HG03432 (cell line): ENCODE data around the gene FOXE1.

Experiments used
- ATAC-seq: cut with Tn5 transposase; IDR thresholded peaks from one replicate; pipeline ENCODE4 v1.9.1; 2021; ENCODE audit warnings: mild to moderate bottlenecking, moderate library complexity; ENCODE audit not compliant: unreplicated experiment

FOXE1 gene

GRCh38 chr9:97853056-97853843 lies at the start of gene FOXE1:
FOXE1 (plus strand) TSS chr9:97853226; CDS start chr9:97853915, 689 bp downstream.
- ATAC-seq: no peak

- ATAC-seq: no peak
Observed at GRCh38 chr9:97804059-97804365, 49.0 kb upstream of the FOXE1 start.

DNA sequence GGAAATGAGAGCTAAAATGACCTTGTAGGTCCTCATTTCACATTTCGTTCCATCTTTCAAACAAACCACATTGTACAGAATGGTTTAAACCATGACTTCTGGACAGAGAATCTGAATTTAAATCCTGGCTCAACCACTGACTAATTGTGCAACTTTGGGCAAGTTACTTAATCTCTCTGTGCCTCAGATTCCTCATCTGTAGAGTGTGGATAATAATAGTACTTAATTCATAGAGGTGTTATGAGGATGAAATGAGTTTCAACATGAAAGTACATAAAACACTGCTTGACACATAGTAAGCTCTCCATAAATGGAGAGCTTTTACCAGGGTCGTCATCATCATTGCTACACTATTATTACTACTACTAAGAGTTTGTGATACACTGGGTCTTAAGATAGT lies 46.3 kb upstream of the FOXE1 start:
- ATAC-seq: no peak

DNA sequence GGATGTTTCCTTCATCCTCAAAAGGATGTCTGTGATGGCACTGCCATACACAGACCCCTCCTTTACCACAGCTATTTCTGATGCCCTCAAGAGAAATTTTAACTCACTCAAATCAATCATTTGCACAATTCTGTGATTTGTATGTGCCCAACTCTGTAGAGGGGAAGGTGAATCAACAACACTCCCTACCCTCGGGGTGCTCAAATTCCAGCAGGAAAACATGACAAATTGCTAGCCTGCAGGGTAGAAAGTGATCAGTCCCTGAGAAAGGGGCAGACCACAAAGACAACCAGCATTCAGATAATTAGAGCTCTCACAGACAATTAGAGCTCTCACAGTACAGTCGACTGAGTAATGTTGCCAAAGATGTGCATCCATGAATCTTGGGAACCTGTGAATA lies 45.3 kb upstream of the FOXE1 start:
- no peak for ATAC-seq

- ATAC-seq: no peak
Observed at GRCh38 chr9:97808415-97808814, 44.6 kb upstream of the FOXE1 start.

DNA sequence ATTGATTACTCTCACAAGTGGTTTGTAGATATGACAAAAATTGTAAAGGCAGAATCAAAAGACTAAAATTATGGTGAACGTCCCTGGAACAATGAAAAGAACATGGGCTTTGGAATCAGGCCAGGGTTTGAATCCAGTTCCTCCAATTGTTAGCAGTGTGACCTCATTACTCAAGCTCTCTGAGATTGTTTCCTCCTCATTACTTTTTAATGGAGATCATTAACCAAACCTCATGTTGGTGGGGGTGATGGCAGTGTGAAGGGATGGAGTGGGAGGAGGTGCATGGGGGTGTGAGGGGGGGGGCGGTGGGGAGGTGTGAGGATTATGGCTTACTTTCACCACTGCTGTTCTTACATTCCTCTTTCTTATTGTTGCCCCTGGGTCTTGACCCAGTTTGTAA lies 44.1 kb upstream of the FOXE1 start:
- no peak for ATAC-seq

- no peak for ATAC-seq
Observed at GRCh38 chr9:97809666-97810344, 43.2 kb upstream of the FOXE1 start.

- ATAC-seq: no peak
Observed at GRCh38 chr9:97811533-97812246, 41.3 kb upstream of the FOXE1 start.

DNA sequence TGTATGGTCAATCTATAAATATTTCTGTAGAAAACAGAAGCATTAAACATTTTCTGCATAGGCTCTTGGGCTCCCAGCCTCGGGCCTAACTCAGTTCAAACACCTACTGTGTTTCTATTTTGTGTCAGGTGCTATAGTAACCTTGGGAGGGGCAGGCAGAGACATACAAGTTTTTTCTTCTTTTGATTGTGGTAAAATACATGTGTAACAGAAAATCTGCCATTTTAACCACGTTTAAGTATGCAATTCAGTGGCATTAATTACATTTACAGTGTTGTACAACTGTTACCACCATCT lies 40.8 kb upstream of the FOXE1 start:
- ATAC-seq: no peak

DNA sequence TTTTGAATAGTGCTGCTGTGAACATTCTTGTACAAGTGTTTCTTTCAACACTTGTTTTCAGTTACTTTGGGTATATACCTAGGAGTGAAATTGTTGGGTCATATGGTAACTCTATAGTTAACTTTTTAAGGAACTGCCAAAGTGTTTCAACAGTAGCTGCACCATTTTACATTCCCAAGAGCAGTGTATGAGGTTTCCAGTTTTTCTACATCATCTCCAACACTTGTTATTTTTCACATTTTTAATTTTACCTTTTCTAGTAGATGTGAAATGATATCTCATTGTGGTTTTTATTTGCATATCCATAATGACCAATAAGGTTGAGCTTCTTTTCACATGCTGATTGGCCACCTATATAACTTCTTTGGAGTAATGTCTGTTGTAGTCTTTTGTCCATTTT lies 40.0 kb upstream of the FOXE1 start:
- ATAC-seq: no peak

- no peak for ATAC-seq
Observed at GRCh38 chr9:97819735-97820134, 33.3 kb upstream of the FOXE1 start.

DNA sequence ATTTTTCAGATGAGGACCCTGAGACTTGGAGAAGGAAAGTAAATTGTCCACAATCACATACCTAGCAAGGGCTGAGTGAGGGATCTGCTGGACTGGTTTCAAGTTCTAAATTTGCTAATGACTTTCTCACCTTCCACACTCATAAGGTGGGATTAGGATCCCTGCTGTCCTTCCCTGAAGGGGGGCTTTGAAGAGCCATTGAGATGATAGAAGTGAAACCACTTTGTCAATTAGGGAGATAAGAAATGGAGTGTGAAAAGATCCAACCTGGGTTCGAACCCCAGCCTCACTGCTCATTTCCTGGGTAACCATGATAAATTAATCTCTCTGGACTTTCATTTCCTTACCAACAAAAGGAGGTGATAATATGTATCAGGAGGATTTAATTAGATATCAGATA lies 32.7 kb upstream of the FOXE1 start:
- no peak for ATAC-seq

DNA sequence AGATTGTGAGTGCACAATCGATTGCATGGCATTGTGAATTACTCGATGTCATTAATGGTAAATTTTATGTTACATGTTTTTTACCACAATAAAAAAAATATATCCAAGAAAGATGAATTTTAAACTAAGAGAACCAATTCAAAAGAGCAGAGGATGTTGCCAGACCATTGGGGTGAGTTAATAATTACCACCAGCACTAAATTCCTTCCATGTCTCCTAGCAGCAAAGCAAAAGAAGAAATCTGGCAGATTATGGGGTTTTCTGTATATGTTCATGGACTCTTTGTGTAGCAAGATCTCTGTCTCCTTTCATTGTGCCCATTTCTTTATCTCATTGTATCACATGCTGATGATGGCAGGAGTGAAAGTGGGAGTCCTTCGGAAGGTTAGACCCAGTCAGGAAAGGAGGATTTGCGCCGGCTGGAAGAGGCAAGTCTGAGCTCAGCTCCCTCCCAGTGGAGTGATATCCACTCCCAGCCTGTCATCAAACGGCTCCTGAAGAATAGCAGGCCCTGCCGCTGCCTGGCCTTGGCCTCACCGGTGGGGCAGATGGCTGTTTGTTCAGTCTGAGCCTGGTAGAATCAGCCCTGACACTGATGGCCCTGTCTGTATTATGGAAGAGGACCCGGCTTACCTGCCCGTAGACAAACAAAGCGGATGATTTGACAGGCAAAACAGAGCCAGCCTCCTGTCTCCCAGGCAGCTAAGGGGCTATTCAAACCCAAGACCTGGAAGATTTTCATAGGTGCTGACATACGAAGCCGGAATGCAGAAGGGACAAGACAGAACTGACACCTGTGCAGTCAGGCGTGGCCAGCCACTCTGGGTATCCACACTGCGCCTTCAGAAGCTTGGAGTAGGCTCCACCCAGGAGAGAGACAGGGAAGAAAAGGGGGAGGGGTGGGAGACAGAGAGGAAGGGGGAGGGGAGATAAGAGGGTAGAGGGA lies 21.9 kb upstream of the FOXE1 start:
- no peak for ATAC-seq

- no peak for ATAC-seq
Observed at GRCh38 chr9:97831843-97832636, 21.0 kb upstream of the FOXE1 start.

DNA sequence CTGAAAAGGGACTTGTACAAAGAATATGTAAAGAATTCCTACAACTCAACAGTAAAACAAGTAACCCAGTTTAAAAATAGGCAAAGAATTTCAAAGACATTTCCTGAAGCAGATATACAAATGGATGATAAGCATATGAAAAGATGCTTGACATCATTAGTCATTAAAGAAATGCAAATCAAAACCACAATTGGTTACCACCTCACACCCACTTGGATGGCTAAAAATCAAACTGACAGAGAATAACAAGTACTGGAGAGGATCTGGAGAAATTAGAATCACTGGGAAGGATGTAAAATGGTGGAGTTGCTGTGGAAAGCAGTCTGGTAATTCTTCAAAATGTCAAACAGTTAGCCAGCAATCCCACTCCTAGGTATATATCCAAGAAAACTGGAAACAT lies 12.5 kb upstream of the FOXE1 start:
- ATAC-seq: no peak

GRCh38 chr9:97842960-97843359 lies 10.1 kb upstream of the FOXE1 start:
- no peak for ATAC-seq

DNA sequence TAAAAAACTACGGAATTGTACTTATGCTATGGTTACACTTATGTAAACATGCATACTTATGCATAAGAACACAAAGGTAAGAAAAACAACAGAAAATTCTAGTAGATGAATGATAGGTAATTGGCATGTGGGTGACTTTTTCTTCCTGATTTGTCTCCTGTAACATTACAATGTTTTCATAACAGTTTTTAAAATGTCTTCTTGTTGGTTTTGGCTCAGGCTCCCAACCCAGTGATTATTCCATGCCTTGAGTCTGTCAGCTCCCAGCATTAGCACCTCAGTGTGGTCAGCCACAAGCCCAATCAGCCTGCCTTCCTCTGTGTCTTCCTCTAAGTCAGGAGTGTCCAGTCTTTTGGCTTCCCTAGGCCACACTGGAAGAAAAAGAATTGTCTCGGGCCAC lies 7.9 kb upstream of the FOXE1 start:
- ATAC-seq: no peak

DNA sequence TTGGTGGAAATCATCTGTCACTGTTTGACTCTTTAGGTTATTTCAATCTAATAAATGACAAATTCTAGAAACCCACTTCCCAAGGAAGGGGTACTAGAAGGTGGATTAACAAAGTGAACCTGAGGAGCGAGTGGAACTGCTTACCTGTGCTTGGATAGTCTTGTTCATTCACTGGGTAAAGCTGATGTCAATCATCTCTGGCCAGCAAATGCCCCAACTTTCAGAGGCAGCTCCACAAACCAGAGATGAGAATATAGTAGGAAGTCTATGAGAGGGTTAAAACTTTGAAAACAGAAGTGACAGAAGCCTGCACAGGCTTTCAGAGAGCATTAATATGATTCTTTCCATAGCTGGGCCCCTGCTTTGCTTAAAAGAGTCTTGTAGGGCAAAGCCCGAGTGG lies 7.3 kb upstream of the FOXE1 start:
- ATAC-seq: no peak

- ATAC-seq: no peak
Observed at GRCh38 chr9:97846347-97846746, 6.7 kb upstream of the FOXE1 start.

DNA sequence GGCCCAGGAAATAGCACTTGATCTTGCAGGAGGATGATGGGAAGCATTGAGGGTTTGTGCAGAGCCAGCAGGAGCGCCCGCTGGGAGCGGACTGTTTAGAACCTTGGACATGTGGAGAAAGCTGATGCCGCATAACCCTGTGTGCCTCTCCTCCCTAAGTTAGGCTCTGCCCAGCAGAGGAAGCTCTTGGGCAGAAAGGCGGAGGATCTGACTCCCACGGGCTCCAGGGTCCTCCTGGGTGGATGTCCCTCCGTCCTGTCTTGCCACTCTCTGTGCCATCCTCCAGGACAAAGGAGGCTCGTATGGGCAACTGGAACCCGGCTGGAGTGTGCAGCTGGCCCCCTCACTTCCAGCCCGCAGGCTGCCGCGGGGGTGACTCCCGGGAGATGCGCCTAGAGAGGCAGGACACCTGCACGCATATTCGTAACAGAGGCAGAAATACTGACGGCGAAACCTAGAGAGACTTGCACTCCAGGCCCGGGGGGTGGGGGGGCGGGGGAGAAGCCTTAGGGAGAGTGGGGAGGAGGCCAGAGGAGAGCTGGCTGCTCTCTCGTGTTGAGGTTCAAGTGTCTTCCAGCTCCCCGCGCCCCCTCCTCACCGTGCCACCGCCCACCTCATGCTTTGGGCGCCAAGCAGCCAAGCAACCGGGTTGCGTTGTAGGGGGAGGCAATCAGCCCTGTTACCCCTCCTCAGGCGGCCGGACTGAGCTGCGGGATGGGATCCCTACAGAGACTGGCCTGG lies 5.4 kb upstream of the FOXE1 start:
- ATAC-seq: no peak
